Activated naive CD4-positive, alpha-beta T cell treated with anti-CD3 and anti-CD28 coated beads, Interleukin-2, amount 50 U/mL, for 72 hours (primary cell): ENCODE measurements around the gene PIK3R1. TPM values are rescaled to one million over a fixed set of nuclear protein-coding genes. Genes with fewer than 3 reads are reported as not detected.
A peak's percentile ranks its signal among the peaks of the same experiment; 100 is the strongest.

ENCODE experiments used
- ATAC-seq, 2 donors: fragments of 150-1000 bp; cut with Tn5 transposase; 2 replicates each; pipeline ENCODE4 v1.10.0; 2021; ENCODE audit warnings: mild to moderate bottlenecking in 2 of 2, moderate library complexity in 2 of 2
- DNase-seq, 2 donors: peaks; one replicate each; pipeline ENCODE4 v3.0.0; 2021 to 2022; ENCODE audit warnings: low spot score in 2 of 2
- H3K27ac Mint-ChIP-seq, 2 donors: one replicate each; pipeline ENCODE4 v1.8.0; 2022; ENCODE audit warnings: mild to moderate bottlenecking in 2 of 2, mixed read lengths in 2 of 2
- H3K36me3 Mint-ChIP-seq, 2 donors: one replicate each; pipeline ENCODE4 v1.8.0; 2022; ENCODE audit warnings: mixed read lengths in 2 of 2
- H3K9me3 Mint-ChIP-seq, 2 donors: one replicate each; pipeline ENCODE4 v1.8.0; 2022; ENCODE audit warnings: mixed read lengths in 2 of 2
- total RNA-seq, 2 donors: library from RNA; stranded (reverse); gene quantifications; one replicate each; pipeline ENCODE4 v1.2.3, GENCODE V29; 2022

Gene PIK3R1
- total RNA-seq, 2 donors from 2014 or later: 24.7 to 54.8 TPM

GRCh38 chr5:68266457-68266856 is 50.9 kb downstream of the PIK3R1 start:
- no peaks in the 10 kb centered on the region for H3K36me3 Mint-ChIP-seq
- ATAC-seq (no peak), DNase-seq (no peak)
- peak overlapping the region in 1 of 2 donors; percentile 33 for H3K27ac Mint-ChIP-seq
- H3K9me3 Mint-ChIP-seq: no peaks in the 10 kb centered on the region

GRCh38 chr5:68267066-68267465 is 51.5 kb downstream of the PIK3R1 start:
- DNase-seq (no peak), ATAC-seq (no peak)
- Mint-ChIP-seq H3K9me3 (no peaks in the 10 kb centered on the region), H3K36me3 (no peaks in the 10 kb centered on the region), H3K27ac (no peak overlapping the region)

- H3K9me3 Mint-ChIP-seq: no peaks in the 10 kb centered on the region
- peak; percentile 28 to 62 for ATAC-seq
- DNase-seq: no peak
- H3K36me3 Mint-ChIP-seq: no peaks in the 10 kb centered on the region
- peak overlapping the region in 1 of 2 donors; percentile 78 for H3K27ac Mint-ChIP-seq
These were observed 52.7 kb downstream of the PIK3R1 start for GRCh38 chr5:68268101-68268851.

GRCh38 chr5:68268852-68269130 is 53.2 kb downstream of the PIK3R1 start:
- no peaks in the 10 kb centered on the region for H3K9me3 Mint-ChIP-seq
- H3K36me3 Mint-ChIP-seq: no peaks in the 10 kb centered on the region
- ATAC-seq: no peak
- no peak for DNase-seq
- H3K27ac Mint-ChIP-seq: peak overlapping the region in 1 of 2 donors; percentile 78

GRCh38 chr5:68269820-68270219 is 54.3 kb downstream of the PIK3R1 start:
- DNase-seq (no peak), ATAC-seq (peak; percentile 66 to 71)
- Mint-ChIP-seq H3K36me3 (peaks cover 4 to 7% of the 10 kb centered on the region in 2 donors), H3K27ac (peak overlapping the region in 1 of 2 donors; percentile 69), H3K9me3 (no peaks in the 10 kb centered on the region)

GRCh38 chr5:68270399-68270975 is 54.9 kb downstream of the PIK3R1 start:
- ATAC-seq: no peak
- Mint-ChIP-seq H3K9me3 (no peaks in the 10 kb centered on the region), H3K27ac (peak overlapping the region in 1 of 2 donors; percentile 69), H3K36me3 (peaks cover 9 to 13% of the 10 kb centered on the region in 2 donors)
- DNase-seq: no peak

GRCh38 chr5:68271124-68271523 is 55.6 kb downstream of the PIK3R1 start:
- no peak for ATAC-seq
- H3K27ac Mint-ChIP-seq: no peak overlapping the region

GRCh38 chr5:68272289-68272688 is 56.7 kb downstream of the PIK3R1 start:
- no peak for ATAC-seq
- Mint-ChIP-seq H3K36me3 (peaks cover 9 to 26% of the 10 kb centered on the region in 2 donors), H3K9me3 (no peaks in the 10 kb centered on the region), H3K27ac (no peak overlapping the region)
- DNase-seq: no peak

More at GRCh38 chr5:68271124-68271523, 55.6 kb downstream of the PIK3R1 start:
- Mint-ChIP-seq H3K9me3 (no peaks in the 10 kb centered on the region), H3K36me3 (peaks cover 9 to 15% of the 10 kb centered on the region in 2 donors)
- DNase-seq: no peak

GRCh38 chr5:68273717-68274409 is 58.3 kb downstream of the PIK3R1 start:
- H3K9me3 Mint-ChIP-seq: no peaks in the 10 kb centered on the region

GRCh38 chr5:68274847-68275651 is 59.5 kb downstream of the PIK3R1 start:
- ATAC-seq: peak; percentile 77 to 79
- no peak for DNase-seq
- H3K27ac Mint-ChIP-seq: peak overlapping the region; percentile 91 to 93
- H3K9me3 Mint-ChIP-seq: no peaks in the 10 kb centered on the region
- H3K36me3 Mint-ChIP-seq: peaks cover 24 to 49% of the 10 kb centered on the region in 2 donors

More at GRCh38 chr5:68273717-68274409, 58.3 kb downstream of the PIK3R1 start:
- no peak for ATAC-seq
- H3K27ac Mint-ChIP-seq: peak overlapping the region; percentile 3 to 25
- H3K36me3 Mint-ChIP-seq: peaks cover 18 to 38% of the 10 kb centered on the region in 2 donors
- DNase-seq: no peak

- Mint-ChIP-seq H3K9me3 (no peaks in the 10 kb centered on the region), H3K36me3 (peaks cover 29 to 60% of the 10 kb centered on the region in 2 donors), H3K27ac (peak overlapping the region in 1 of 2 donors; percentile 91)
- DNase-seq: no peak
- ATAC-seq: no peak
These were observed 61.2 kb downstream of the PIK3R1 start for GRCh38 chr5:68276740-68277139.

GRCh38 chr5:68277431-68277830 is 61.9 kb downstream of the PIK3R1 start:
- Mint-ChIP-seq H3K27ac (no peak overlapping the region), H3K9me3 (no peaks in the 10 kb centered on the region), H3K36me3 (peaks cover 29 to 67% of the 10 kb centered on the region in 2 donors)
- no peak for ATAC-seq
- DNase-seq: no peak

GRCh38 chr5:68279984-68280383 is 64.4 kb downstream of the PIK3R1 start:
- Mint-ChIP-seq H3K9me3 (no peaks in the 10 kb centered on the region), H3K27ac (peak overlapping the region; percentile 84 to 97)

GRCh38 chr5:68282001-68282400 is 66.4 kb downstream of the PIK3R1 start:
- no peak for ATAC-seq
- Mint-ChIP-seq H3K9me3 (no peaks in the 10 kb centered on the region), H3K27ac (peak overlapping the region; percentile 83 to 84), H3K36me3 (peaks cover 20 to 53% of the 10 kb centered on the region in 2 donors)
- no peak for DNase-seq

More at GRCh38 chr5:68279984-68280383, 64.4 kb downstream of the PIK3R1 start:
- ATAC-seq (peak; percentile 92 to 94), DNase-seq (no peak)
- H3K36me3 Mint-ChIP-seq: peaks cover 24 to 68% of the 10 kb centered on the region in 2 donors

- H3K36me3 Mint-ChIP-seq: peaks cover 11 to 40% of the 10 kb centered on the region in 2 donors
- peak overlapping the region in 1 of 2 donors; percentile 65 for H3K27ac Mint-ChIP-seq
- DNase-seq (no peak), ATAC-seq (no peak)
- no peaks in the 10 kb centered on the region for H3K9me3 Mint-ChIP-seq
These were observed 68.2 kb downstream of the PIK3R1 start for GRCh38 chr5:68283766-68284165.

GRCh38 chr5:68285075-68285840 is 69.7 kb downstream of the PIK3R1 start:
- no peak for DNase-seq
- peak in 1 of 2 donors; percentile 33 for ATAC-seq
- H3K27ac Mint-ChIP-seq: peak overlapping the region; percentile 4 to 73
- peaks cover 4 to 37% of the 10 kb centered on the region in 2 donors for H3K36me3 Mint-ChIP-seq
- no peaks in the 10 kb centered on the region for H3K9me3 Mint-ChIP-seq
